KMS-11 (cell line): ENCODE measurements around the gene LARGE1.

Source experiments
- H2AFZ ChIP-seq: fragments of 200-600 bp; sonication (generic); 2 replicates; pipeline ENCODE4 v1.6.1; 2016; ENCODE audit warnings: antibody characterized with exemption, mixed run types, low read depth
- H3K27ac ChIP-seq: fragments of 200-600 bp; sonication (generic); 2 replicates; pipeline ENCODE4 v1.6.1; 2016; ENCODE audit warnings: mild to moderate bottlenecking, mixed run types
- H3K27me3 ChIP-seq: fragments of 200-600 bp; sonication (generic); 2 replicates; pipeline ENCODE4 v1.6.1; 2017; ENCODE audit warnings: mild to moderate bottlenecking, low read depth, mixed run types, moderate library complexity; ENCODE audit not compliant: insufficient read depth
- H3K36me3 ChIP-seq: fragments of 200-600 bp; sonication (generic); 2 replicates; pipeline ENCODE4 v1.6.1; 2017; ENCODE audit warnings: mild to moderate bottlenecking, mixed run types; ENCODE audit not compliant: insufficient read depth
- H3K4me1 ChIP-seq: fragments of 200-600 bp; sonication (generic); 2 replicates; pipeline ENCODE4 v1.6.1; 2016; ENCODE audit warnings: mild to moderate bottlenecking, low read depth, mixed run types; ENCODE audit not compliant: poor library complexity, severe bottlenecking
- H3K4me2 ChIP-seq: fragments of 200-600 bp; sonication (generic); 2 replicates; pipeline ENCODE4 v1.7.0; 2016; ENCODE audit warnings: mild to moderate bottlenecking, mixed run types
- H3K4me3 ChIP-seq: fragments of 200-600 bp; sonication (generic); IDR thresholded peaks from 2 replicates; pipeline ENCODE4 v1.6.1; 2017; ENCODE audit warnings: low read depth, low read length, mixed read lengths; ENCODE audit not compliant: insufficient read depth
- H3K79me2 ChIP-seq: fragments of 200-600 bp; sonication (generic); 2 replicates; pipeline ENCODE4 v1.6.1; 2016; ENCODE audit warnings: low read depth, mixed run types; ENCODE audit not compliant: insufficient read depth
- H3K9ac ChIP-seq: fragments of 200-600 bp; sonication (generic); 2 replicates; pipeline ENCODE4 v1.6.1; 2016; ENCODE audit warnings: mild to moderate bottlenecking, mixed run types
- H4K20me1 ChIP-seq: fragments of 200-600 bp; sonication (generic); 2 replicates; pipeline ENCODE4 v1.6.1; 2016; ENCODE audit warnings: mild to moderate bottlenecking, mixed run types; ENCODE audit not compliant: insufficient read depth
- CTCF ChIP-seq: fragments of 200-600 bp; sonication (generic); conservative IDR thresholded peaks from 2 replicates; pipeline ENCODE4 v1.6.1; 2017; ENCODE audit warnings: low read depth, mild to moderate bottlenecking, antibody characterized with exemption, low read length, moderate library complexity, mixed read lengths

The LARGE1 gene

DNA sequence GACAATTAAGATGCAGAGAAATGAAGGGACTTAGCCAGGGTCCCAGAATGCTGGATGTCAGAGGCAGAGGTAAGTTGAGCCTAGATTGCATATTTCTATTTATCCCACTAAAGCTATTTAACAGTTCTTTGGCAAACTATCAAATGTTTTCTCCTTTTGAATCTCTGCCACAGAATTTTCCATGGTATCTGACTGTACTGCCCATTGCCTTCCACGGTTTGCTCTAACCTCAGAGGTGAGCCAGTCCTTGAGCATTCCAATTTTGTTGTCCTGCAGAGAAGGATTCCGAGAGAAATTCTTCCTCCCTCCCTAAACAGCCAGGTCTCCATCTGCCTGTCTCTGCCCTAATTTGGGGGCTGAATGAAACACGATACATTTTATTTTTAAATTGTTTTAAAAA is 493.8 kb downstream of the LARGE1 start:
- Histone ChIP-seq H3K9ac (no peak overlapping the region), H3K4me2 (no peak overlapping the region), H3K27ac (no peak overlapping the region), H3K79me2 (no peaks in the 10 kb centered on the region), H4K20me1 (no peaks in the 10 kb centered on the region), H3K4me1 (no peaks in the 10 kb centered on the region), H3K36me3 (no peaks in the 10 kb centered on the region), H2AFZ (no peak overlapping the region), H3K27me3 (no peaks in the 10 kb centered on the region), H3K4me3 (no peak overlapping the region)
- TF ChIP-seq CTCF: no peak

GRCh38 chr22:33421859-33422258 is 498.4 kb downstream of the LARGE1 start:
- TF ChIP-seq CTCF: no peak

DNA sequence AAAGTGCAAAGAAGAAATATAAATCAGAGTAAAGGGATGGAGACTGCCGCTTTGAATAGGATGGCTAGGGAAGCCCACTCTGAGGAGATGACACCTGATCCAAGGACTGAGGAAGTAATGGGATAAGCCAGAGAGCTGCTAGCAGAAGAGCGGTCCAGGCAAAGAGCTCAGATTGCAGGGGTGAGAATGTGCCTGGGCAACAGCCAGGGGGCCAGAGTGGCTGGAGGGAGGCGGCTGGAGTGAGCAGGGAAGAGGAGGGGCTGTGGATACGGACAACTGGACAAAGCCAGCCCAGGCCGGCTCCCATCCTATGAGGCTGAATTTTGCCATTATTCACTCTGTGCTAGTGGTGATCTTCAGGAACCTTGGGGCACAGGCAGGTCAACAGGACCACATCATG is 501.8 kb downstream of the LARGE1 start:
- Histone ChIP-seq H3K9ac (no peak overlapping the region), H3K36me3 (no peaks in the 10 kb centered on the region)

More at GRCh38 chr22:33421859-33422258, 498.4 kb downstream of the LARGE1 start:
- no peaks in the 10 kb centered on the region for H3K4me1 ChIP-seq
- H3K9ac ChIP-seq: no peak overlapping the region
- no peak overlapping the region for H3K27ac ChIP-seq
- no peak overlapping the region for H2AFZ ChIP-seq
- H3K36me3 ChIP-seq: no peaks in the 10 kb centered on the region
- H3K4me2 ChIP-seq: no peak overlapping the region
- H3K79me2 ChIP-seq: no peaks in the 10 kb centered on the region
- H3K27me3 ChIP-seq: no peaks in the 10 kb centered on the region
- H3K4me3 ChIP-seq: no peak overlapping the region
- H4K20me1 ChIP-seq: no peaks in the 10 kb centered on the region

DNA sequence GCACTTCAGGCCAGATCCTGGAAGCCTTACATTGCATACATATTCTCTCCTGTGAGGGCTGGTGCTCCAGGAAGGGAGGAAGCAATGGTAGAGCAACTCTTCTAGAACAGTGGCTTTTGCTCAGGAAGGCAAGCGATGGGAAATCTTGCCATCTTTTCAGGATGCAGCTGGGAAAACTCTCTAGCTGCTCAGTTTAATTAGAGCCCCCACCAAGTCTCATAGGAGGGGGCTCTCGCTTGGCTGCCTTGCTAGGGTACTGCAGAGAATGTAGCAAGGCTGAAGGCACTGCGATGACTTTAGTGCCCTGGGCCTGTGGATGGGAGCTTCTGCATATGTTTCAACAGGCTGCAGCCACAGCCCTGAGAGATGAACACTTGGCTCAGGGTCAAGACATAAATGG is 504.9 kb downstream of the LARGE1 start:
- Histone ChIP-seq H3K79me2 (no peaks in the 10 kb centered on the region), H3K27me3 (no peaks in the 10 kb centered on the region), H4K20me1 (no peaks in the 10 kb centered on the region), H3K4me1 (no peaks in the 10 kb centered on the region), H3K9ac (no peak overlapping the region), H3K4me3 (no peak overlapping the region), H3K36me3 (no peaks in the 10 kb centered on the region), H3K4me2 (no peak overlapping the region), H3K27ac (no peak overlapping the region), H2AFZ (no peak overlapping the region)
- TF ChIP-seq CTCF: no peak

More for the DNA sequence above, 501.8 kb downstream of the LARGE1 start:
- Histone ChIP-seq H2AFZ (no peak overlapping the region), H3K79me2 (no peaks in the 10 kb centered on the region), H4K20me1 (no peaks in the 10 kb centered on the region), H3K27ac (no peak overlapping the region), H3K27me3 (no peaks in the 10 kb centered on the region), H3K4me1 (no peaks in the 10 kb centered on the region), H3K4me2 (no peak overlapping the region), H3K4me3 (no peak overlapping the region)
- no peak for TF ChIP-seq CTCF
